Hepatocyte (in vitro differentiated cells): ENCODE results near the gene TUFM. TPM values are rescaled to one million over a fixed set of nuclear protein-coding genes. Genes with fewer than 3 reads are reported as not detected.

ENCODE experiments used
- DNase-seq: peaks from one replicate; pipeline ENCODE4 v3.0.0-alpha.2; 2016; ENCODE audit warnings: low spot score
- H2AFZ ChIP-seq: fragments of 200-600 bp; sonication (generic); 2 replicates; pipeline ENCODE4 v1.6.0; 2016; ENCODE audit warnings: antibody characterized with exemption, mild to moderate bottlenecking
- H3K27ac ChIP-seq: fragments of 200-600 bp; sonication (generic); 2 replicates; pipeline ENCODE4 v1.5.1; 2016; ENCODE audit warnings: mild to moderate bottlenecking
- H3K27me3 ChIP-seq: fragments of 200-600 bp; sonication (generic); 2 replicates; pipeline ENCODE4 v1.6.1; 2016
- H3K36me3 ChIP-seq: fragments of 200-600 bp; sonication (generic); replicated peaks from 2 replicates; pipeline ENCODE4 v1.5.1; 2016; ENCODE audit warnings: low read depth; ENCODE audit not compliant: insufficient read depth
- H3K4me1 ChIP-seq: fragments of 200-600 bp; sonication (generic); 2 replicates; pipeline ENCODE4 v1.5.1; 2016; ENCODE audit warnings: mild to moderate bottlenecking, moderate library complexity; ENCODE audit not compliant: insufficient read depth
- H3K4me2 ChIP-seq: fragments of 200-600 bp; sonication (generic); 2 replicates; pipeline ENCODE4 v1.6.0; 2016
- H3K4me3 ChIP-seq: fragments of 200-600 bp; sonication (generic); 2 replicates; pipeline ENCODE4 v1.5.1; 2016; ENCODE audit warnings: mild to moderate bottlenecking
- H3K79me2 ChIP-seq: fragments of 200-600 bp; sonication (generic); 2 replicates; pipeline ENCODE4 v1.6.0; 2017; ENCODE audit warnings: mild to moderate bottlenecking
- H3K9me2 ChIP-seq: fragments of 200-600 bp; sonication (generic); replicated peaks from 2 replicates; pipeline ENCODE4 v1.6.0; 2017; ENCODE audit warnings: mild to moderate bottlenecking; ENCODE audit not compliant: insufficient read depth
- H3K9me3 ChIP-seq: fragments of 200-600 bp; sonication (generic); 2 replicates; pipeline ENCODE4 v1.5.1; 2016; ENCODE audit warnings: low read depth, mild to moderate bottlenecking
- H4K20me1 ChIP-seq: fragments of 200-600 bp; sonication (generic); 2 replicates; pipeline ENCODE4 v1.6.0; 2016; ENCODE audit warnings: mild to moderate bottlenecking; ENCODE audit not compliant: insufficient read depth, poor library complexity, severe bottlenecking
- CTCF ChIP-seq: fragments of 200-600 bp; sonication (generic); IDR thresholded peaks from 2 replicates; pipeline ENCODE4 v1.5.1; 2016; ENCODE audit warnings: antibody characterized with exemption, mild to moderate bottlenecking; ENCODE audit not compliant: poor library complexity
- EZH2 ChIP-seq: fragments of 200-600 bp; sonication (generic); IDR thresholded peaks from 2 replicates; pipeline ENCODE4 v1.6.1; 2016; ENCODE audit warnings: antibody characterized with exemption, mild to moderate bottlenecking, borderline replicate concordance
- EZH2phosphoT487 ChIP-seq: fragments of 200-600 bp; sonication (generic); IDR thresholded peaks from one replicate; pipeline ENCODE4 v1.6.1; 2018; ENCODE audit warnings: antibody characterized with exemption, mild to moderate bottlenecking, low read depth, moderate library complexity; ENCODE audit not compliant: unreplicated experiment, severe bottlenecking
- WGBS: methylation state at CpG from one replicate; pipeline ENCODE4 v1.1.6; 2016; ENCODE audit warnings: low lambda C conversion rate; ENCODE audit errors: missing lambda C conversion rate; 5-methylcytosine and 5-hydroxymethylcytosine counted together
- polyA plus RNA-seq: library from polyadenylated mRNA; unstranded; fragments of >200 nt; fragmentation: Nextera tagmentation; extraction: Ambion mirVana; gene quantifications from 2 replicates; pipeline ENCODE4 v1.2.1, GENCODE V29; 2016
- total RNA-seq: library from RNA; depleted of rRNA; stranded (reverse); fragments of >200 nt; gene quantifications from 2 replicates; pipeline ENCODE4 v1.2.3, GENCODE V29; 2014

TUFM gene
- total and polyA plus RNA-seq, 2 experiments from 2014 or later = 107 to 244 TPM

GRCh38 chr16:28843766-28844165, 2.4 kb downstream of the TUFM start:
- Histone ChIP-seq H3K4me3 (no peak overlapping the region), H2AFZ (no peak overlapping the region), H3K27me3 (no peaks in the 10 kb centered on the region), H3K4me1 (peaks cover 4% of the 10 kb centered on the region), H3K36me3 (no peaks in the 10 kb centered on the region), H3K27ac (no peak overlapping the region), H3K9me2 (no peaks in the 10 kb centered on the region), H3K9me3 (no peaks in the 10 kb centered on the region), H3K79me2 (peaks cover 24% of the 10 kb centered on the region), H4K20me1 (peaks cover 2% of the 10 kb centered on the region), H3K4me2 (no peak overlapping the region)
- no peak for TF ChIP-seq EZH2
- TF ChIP-seq EZH2phosphoT487 = no peak
- no peak for TF ChIP-seq CTCF
- 97% methylated on average over 11 of the region's 12 CpGs for WGBS
- no peak for DNase-seq

GRCh38 chr16:28842696-28843095, 3.5 kb downstream of the TUFM start:
- Histone ChIP-seq H3K4me1 (peaks cover 4% of the 10 kb centered on the region), H3K9me2 (no peaks in the 10 kb centered on the region), H3K79me2 (peaks cover 24% of the 10 kb centered on the region), H3K4me3 (no peak overlapping the region), H3K27me3 (no peaks in the 10 kb centered on the region), H3K9me3 (no peaks in the 10 kb centered on the region), H3K4me2 (no peak overlapping the region), H2AFZ (no peak overlapping the region), H3K36me3 (no peaks in the 10 kb centered on the region), H3K27ac (no peak overlapping the region), H4K20me1 (peaks cover 2% of the 10 kb centered on the region)
- 95% methylated on average over 7 of the region's 7 CpGs for WGBS
- no peak for DNase-seq
- TF ChIP-seq CTCF (no peak), EZH2phosphoT487 (no peak), EZH2 (no peak)

- H2AFZ ChIP-seq = no peak overlapping the region
- no peaks in the 10 kb centered on the region for H3K9me3 ChIP-seq
- no peaks in the 10 kb centered on the region for H4K20me1 ChIP-seq
- H3K4me3 ChIP-seq = no peak overlapping the region
- no peaks in the 10 kb centered on the region for H3K27me3 ChIP-seq
- no peak overlapping the region for H3K4me2 ChIP-seq
- WGBS = 39% methylated on average over 1 of the region's 1 CpG
- no peak overlapping the region for H3K27ac ChIP-seq
- H3K4me1 ChIP-seq = no peaks in the 10 kb centered on the region
- peaks cover 1% of the 10 kb centered on the region for H3K36me3 ChIP-seq
- DNase-seq = no peak
- TF ChIP-seq CTCF = no peak
- no peaks in the 10 kb centered on the region for H3K9me2 ChIP-seq
- peaks cover 6% of the 10 kb centered on the region for H3K79me2 ChIP-seq
Measured at GRCh38 chr16:28839899-28840298, 6.2 kb downstream of the TUFM start.

GRCh38 chr16:28839004-28839639, 7.0 kb downstream of the TUFM start:
- no peak overlapping the region for H3K4me2 ChIP-seq
- no peaks in the 10 kb centered on the region for H3K79me2 ChIP-seq
- no peaks in the 10 kb centered on the region for H4K20me1 ChIP-seq
- no peaks in the 10 kb centered on the region for H3K9me3 ChIP-seq
- no peaks in the 10 kb centered on the region for H3K4me1 ChIP-seq
- DNase-seq = no peak
- H3K4me3 ChIP-seq = no peak overlapping the region
- H2AFZ ChIP-seq = no peak overlapping the region
- no peak overlapping the region for H3K27ac ChIP-seq
- H3K27me3 ChIP-seq = no peaks in the 10 kb centered on the region
- peaks cover 4% of the 10 kb centered on the region for H3K36me3 ChIP-seq
- TF ChIP-seq EZH2phosphoT487 (no peak), CTCF (no peak), EZH2 (no peak)
- H3K9me2 ChIP-seq = no peaks in the 10 kb centered on the region
- WGBS = 95% methylated on average over 14 of the region's 14 CpGs
